ENCODE data around the gene MORF4L2. TPM values are rescaled to one million over a fixed set of nuclear protein-coding genes. Genes with fewer than 3 reads are reported as not detected.

MORF4L2 gene
- total and polyA plus RNA-seq, 9 of the 15 experiments (the other 6 are each of a cell fraction or from before 2014, with no cell fraction given), result 324 to 781 (median 420) TPM

DNA sequence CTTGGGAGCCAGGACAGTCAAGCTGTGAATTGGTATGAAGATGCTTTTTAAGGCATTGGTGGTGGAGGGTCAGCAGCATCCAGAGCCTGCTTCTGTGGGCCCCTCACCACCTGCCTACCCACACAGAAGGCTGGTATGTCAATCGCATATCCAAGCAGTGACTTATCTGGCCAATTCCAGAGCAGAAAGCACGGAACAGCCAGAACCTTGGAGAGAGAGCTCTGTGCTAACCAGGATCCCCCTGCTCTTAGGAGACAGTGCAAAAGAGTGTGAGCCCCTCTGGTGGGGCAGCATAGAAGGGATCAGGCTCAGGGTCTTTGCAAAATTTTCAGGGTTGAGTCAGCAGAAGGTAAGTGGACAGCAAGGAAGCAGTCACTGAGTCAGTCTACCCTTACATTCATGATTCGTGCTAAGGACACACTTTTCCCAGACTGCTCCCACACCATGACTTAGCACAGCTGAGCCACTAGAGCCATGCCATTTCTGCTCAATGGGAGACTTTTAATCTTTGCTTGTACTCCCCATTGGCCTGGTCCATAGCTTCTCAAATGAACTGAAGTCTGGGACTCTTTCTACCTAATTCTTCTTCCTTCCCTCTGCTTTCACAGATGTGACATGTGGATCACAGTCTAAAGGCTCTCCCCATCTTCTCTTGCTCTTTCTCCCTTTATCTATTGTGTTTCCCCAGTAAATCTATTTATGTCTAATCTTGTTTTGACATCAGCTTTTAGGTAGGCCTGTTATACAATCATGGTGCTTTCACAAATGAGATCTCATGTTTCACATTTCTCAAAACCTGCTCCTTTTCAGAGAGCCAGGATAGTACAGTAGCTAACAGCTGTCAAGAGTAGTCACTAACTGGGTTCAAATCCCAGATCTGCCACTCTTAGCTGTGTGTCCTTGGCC is 20.0 kb downstream of the MORF4L2 start:
- Histone ChIP-seq H3K27me3 (ENCODE audit: control insufficient read depth in 2 of 2, insufficient read depth in 2 of 2, low read length in 2 of 2) (peaks cover 7 to 12% of the 10 kb centered on the region in 2 experiments; a peak in 4 of 5 replicates), H3K9me3 (replicated peaks; ENCODE audit: control insufficient read depth, insufficient read depth, low read depth, low read length) (no peaks in the 10 kb centered on the region), H3K4me3 (no peak overlapping the region), H3K9ac (ENCODE audit: insufficient read depth in 1 of 2, low read depth in 2 of 2, low read length in 2 of 2) (no peak overlapping the region), H3K9me1 (ENCODE audit: control insufficient read depth, insufficient read depth, low read length) (no peaks in the 10 kb centered on the region), H3K36me3 (ENCODE audit: control insufficient read depth, insufficient read depth, low read length) (no peaks in the 10 kb centered on the region), H3K79me2 (ENCODE audit: control insufficient read depth, insufficient read depth, low read length) (no peaks in the 10 kb centered on the region), H3K27ac (ENCODE audit: extremely low read depth, low read depth, low read length) (no peak overlapping the region), H2AFZ (ENCODE audit: low read depth, low read length) (no peak overlapping the region), H3K4me1 (replicated peaks in 1 of 2; ENCODE audit: control insufficient read depth in 2 of 2, insufficient read depth in 2 of 2, low read length in 2 of 2) (no peaks in the 10 kb centered on the region; a peak in 1 of 5 replicates), H3K4me2 (ENCODE audit: insufficient read depth, low read length) (no peak overlapping the region), H4K20me1 (replicated peaks; ENCODE audit: control insufficient read depth, insufficient read depth, low read length) (no peaks in the 10 kb centered on the region)
- in situ Hi-C loops (cut with MboI), result no loop called here
- intact Hi-C loops (cut with micrococcal nuclease), result no loop called here
- ATAC-seq, result peak; percentile 65
- ChIA-PET POLR2A (interaction anchor here (0.6 to 1.8 kb wide), 4 partner anchors 10 to 108 kb away, joined by 3 to 10 read pairs (median 4); partner anchors contain the start of gene MORF4L2), CTCF (ENCODE audit: low intra/inter-chr PET ratio) (no interaction called here)
- 0% methylated on average over 3 of the region's 3 CpGs for WGBS (ENCODE audit: insufficient coverage, low coverage, missing lambda C conversion rate)
- FAIRE-seq, result no peak
- BruUV-seq (replicated peaks), result no TSS peak
- no peak for DNase-seq (ENCODE audit: extremely low read depth in 1 of 4, low spot score in 3 of 4)
- TF ChIP-seq, protein P1, sequence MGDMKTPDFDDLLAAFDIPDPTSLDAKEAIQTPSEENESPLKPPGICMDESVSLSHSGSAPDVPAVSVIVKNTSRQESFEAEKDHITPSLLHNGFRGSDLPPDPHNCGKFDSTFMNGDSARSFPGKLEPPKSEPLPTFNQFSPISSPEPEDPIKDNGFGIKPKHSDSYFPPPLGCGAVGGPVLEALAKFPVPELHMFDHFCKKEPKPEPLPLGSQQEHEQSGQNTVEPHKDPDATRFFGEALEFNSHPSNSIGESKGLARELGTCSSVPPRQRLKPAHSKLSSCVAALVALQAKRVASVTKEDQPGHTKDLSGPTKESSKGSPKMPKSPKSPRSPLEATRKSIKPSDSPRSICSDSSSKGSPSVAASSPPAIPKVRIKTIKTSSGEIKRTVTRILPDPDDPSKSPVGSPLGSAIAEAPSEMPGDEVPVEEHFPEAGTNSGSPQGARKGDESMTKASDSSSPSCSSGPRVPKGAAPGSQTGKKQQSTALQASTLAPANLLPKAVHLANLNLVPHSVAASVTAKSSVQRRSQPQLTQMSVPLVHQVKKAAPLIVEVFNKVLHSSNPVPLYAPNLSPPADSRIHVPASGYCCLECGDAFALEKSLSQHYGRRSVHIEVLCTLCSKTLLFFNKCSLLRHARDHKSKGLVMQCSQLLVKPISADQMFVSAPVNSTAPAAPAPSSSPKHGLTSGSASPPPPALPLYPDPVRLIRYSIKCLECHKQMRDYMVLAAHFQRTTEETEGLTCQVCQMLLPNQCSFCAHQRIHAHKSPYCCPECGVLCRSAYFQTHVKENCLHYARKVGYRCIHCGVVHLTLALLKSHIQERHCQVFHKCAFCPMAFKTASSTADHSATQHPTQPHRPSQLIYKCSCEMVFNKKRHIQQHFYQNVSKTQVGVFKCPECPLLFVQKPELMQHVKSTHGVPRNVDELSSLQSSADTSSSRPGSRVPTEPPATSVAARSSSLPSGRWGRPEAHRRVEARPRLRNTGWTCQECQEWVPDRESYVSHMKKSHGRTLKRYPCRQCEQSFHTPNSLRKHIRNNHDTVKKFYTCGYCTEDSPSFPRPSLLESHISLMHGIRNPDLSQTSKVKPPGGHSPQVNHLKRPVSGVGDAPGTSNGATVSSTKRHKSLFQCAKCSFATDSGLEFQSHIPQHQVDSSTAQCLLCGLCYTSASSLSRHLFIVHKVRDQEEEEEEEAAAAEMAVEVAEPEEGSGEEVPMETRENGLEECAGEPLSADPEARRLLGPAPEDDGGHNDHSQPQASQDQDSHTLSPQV (IDR thresholded peaks at IDR 0.05), result no peak
- no peak for TF ChIP-seq NFIC (IDR thresholded peaks at IDR 0.05)
- TF ChIP-seq ZNF232 (CRISPR knock-in tag; IDR thresholded peaks at IDR 0.05), result no peak
- no peak for TF ChIP-seq SMAD2 (IDR thresholded peaks at IDR 0.05; ENCODE audit: low read depth, low read length)
- no peak for TF ChIP-seq TRIM24 (IDR thresholded peaks at IDR 0.05)
- no peak for TF ChIP-seq GTF2F1 (IDR thresholded peaks at IDR 0.05; ENCODE audit: low read depth, low read length)
- TF ChIP-seq, protein P2, sequence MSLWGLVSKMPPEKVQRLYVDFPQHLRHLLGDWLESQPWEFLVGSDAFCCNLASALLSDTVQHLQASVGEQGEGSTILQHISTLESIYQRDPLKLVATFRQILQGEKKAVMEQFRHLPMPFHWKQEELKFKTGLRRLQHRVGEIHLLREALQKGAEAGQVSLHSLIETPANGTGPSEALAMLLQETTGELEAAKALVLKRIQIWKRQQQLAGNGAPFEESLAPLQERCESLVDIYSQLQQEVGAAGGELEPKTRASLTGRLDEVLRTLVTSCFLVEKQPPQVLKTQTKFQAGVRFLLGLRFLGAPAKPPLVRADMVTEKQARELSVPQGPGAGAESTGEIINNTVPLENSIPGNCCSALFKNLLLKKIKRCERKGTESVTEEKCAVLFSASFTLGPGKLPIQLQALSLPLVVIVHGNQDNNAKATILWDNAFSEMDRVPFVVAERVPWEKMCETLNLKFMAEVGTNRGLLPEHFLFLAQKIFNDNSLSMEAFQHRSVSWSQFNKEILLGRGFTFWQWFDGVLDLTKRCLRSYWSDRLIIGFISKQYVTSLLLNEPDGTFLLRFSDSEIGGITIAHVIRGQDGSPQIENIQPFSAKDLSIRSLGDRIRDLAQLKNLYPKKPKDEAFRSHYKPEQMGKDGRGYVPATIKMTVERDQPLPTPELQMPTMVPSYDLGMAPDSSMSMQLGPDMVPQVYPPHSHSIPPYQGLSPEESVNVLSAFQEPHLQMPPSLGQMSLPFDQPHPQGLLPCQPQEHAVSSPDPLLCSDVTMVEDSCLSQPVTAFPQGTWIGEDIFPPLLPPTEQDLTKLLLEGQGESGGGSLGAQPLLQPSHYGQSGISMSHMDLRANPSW (CRISPR knock-in tag; IDR thresholded peaks at IDR 0.05), result no peak
- TF ChIP-seq ZNF41 (CRISPR knock-in tag; conservative IDR thresholded peaks at IDR 0.05), result no peak
- TF ChIP-seq ZNF764 (CRISPR knock-in tag; IDR thresholded peaks at IDR 0.05; ENCODE audit: low read depth), result no peak
- no peak for TF ChIP-seq DNMT1 (IDR thresholded peaks at IDR 0.05)
- TF ChIP-seq NFATC3 (IDR thresholded peaks at IDR 0.05), result no peak
- TF ChIP-seq ZNF507 (tag; conservative IDR thresholded peaks at IDR 0.05), result no peak
- TF ChIP-seq ZNF436 (CRISPR knock-in tag; IDR thresholded peaks at IDR 0.05), result no peak

Data from K562 (cell line).